HG02981 (cell line): Measurements from ENCODE around the gene TSLP.
A peak's percentile ranks its signal among the peaks of the same experiment; 100 is the strongest.

Source experiments
- ATAC-seq: cut with Tn5 transposase; IDR thresholded peaks from one replicate; pipeline ENCODE4 v1.9.1; 2021; ENCODE audit warnings: mild to moderate bottlenecking, moderate library complexity; ENCODE audit not compliant: unreplicated experiment

Gene TSLP

GRCh38 chr5:111071413-111071812 is at the start of gene TSLP:
TSS of gene TSLP (plus strand) at chr5:111071713. CDS start at chr5:111071891, 178 bp downstream.
- ATAC-seq: no peak

- ATAC-seq: no peak
Measured at GRCh38 chr5:111022301-111022700, 49.2 kb upstream of the TSLP start.

DNA sequence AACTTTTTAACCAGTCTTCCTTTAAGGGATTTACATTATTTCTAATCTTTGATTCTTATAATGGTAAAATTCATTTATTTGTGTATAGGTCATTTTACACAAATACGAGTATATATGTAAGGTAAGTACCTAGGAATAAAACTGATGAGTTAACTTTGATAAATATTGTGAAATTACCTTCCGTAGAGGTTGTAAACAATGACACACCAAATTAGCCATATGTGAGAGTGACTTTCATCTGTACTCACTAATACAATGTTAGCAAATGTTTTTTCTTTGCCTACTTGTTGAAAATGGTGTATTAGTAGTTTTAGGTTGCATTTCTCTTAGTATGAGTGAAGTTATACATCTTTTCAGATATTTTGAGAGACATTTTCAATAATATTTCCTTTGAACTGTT is 42.6 kb upstream of the TSLP start:
- no peak for ATAC-seq

DNA sequence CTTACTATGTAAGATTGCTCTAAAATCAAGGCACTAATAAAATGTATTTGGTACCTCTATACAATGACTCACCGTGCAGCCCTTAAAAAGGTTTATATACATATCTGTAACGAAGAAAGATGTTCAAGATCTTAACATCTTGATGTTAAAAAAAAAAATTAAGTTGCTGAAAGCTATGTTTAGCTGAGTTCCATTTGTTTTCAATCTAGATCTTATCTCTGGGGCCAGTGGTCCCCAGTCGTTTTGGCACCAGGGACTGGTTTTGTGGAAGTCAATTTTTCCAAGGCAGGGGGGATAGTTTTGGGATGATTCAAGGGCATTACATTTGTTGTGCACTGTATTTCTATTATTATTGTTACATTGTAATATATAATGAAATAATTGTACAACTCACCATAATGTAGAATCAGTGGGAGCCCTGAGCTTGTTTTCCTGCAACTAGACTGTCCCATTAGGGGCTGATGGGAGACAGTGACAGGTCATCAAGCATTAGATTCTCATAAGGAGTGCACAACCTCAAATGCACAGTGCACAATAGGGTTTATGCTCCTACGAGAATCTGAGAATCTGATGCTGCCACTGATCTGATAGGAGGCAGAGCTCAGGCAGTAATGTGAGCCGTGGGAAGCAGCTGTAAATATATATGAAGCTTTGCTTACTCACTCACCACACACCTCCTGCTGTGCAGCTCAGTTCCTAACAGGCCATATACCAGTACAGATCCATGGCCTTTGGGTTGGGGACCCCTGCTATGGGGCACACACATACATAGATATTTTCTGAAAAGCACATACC is 27.6 kb upstream of the TSLP start:
- no peak for ATAC-seq

GRCh38 chr5:111058064-111058463 is 13.4 kb upstream of the TSLP start:
- ATAC-seq: no peak

- no peak for ATAC-seq
Measured at GRCh38 chr5:111060169-111060568, 11.3 kb upstream of the TSLP start.

DNA sequence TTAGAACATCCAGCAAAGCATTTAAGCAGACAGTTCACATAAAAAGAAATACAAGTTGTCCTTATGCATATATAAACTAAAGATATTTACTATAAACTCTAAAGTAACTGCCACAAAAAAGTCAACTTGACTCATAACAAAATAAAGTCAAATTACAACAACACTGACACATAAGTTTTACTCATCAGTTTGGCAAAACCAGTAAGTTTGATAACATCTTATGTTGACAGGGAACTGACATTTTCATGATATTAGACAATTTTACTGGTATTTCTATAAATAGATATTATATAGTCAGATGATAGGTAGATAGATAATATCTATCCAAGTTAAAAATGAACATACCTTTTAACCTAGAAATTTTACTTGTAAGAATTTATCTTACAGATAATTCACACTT is 9.9 kb upstream of the TSLP start:
- ATAC-seq: no peak

- ATAC-seq: no peak
Measured at GRCh38 chr5:111063709-111064322, 7.7 kb upstream of the TSLP start.

GRCh38 chr5:111066261-111066938 is 5.1 kb upstream of the TSLP start:
- ATAC-seq: no peak

DNA sequence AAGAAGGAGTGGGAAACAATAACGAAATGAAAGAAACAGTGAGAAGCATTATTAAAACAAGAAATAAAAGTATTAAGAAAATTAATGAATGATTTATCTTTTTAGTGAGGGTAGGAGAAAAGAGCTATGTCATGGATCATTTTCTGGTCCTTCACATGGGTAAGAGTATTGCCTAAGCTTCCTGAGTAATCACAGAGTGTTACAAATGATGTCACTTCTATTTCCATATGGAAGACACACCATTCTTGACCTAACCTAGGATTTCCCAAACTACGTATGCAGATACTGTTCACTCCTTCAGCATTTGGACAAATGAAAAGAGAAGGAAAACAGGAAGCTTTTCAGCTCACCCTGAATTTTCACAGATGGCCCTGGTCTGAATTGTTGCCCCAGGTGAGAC is 3.3 kb upstream of the TSLP start:
- no peak for ATAC-seq

DNA sequence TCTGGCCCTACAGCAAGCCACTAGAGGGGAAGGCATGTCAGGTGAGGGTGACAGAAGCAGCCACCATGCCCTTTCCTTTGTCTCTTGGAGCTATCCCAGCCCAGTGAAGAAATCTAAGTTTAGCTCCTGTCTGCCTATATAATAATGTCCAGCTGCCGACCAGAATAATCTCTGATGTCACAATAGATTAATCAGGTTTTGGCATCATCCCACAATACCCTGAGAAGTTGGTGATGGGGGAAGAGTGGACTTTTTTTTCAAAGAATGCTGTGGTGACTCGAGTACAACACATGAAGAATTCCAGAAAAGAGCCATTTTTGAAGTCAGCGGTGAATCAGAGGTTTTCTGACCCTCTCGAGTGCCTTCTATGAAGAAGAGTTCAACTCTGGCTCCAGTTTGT is 1.7 kb upstream of the TSLP start:
- ATAC-seq: no peak

DNA sequence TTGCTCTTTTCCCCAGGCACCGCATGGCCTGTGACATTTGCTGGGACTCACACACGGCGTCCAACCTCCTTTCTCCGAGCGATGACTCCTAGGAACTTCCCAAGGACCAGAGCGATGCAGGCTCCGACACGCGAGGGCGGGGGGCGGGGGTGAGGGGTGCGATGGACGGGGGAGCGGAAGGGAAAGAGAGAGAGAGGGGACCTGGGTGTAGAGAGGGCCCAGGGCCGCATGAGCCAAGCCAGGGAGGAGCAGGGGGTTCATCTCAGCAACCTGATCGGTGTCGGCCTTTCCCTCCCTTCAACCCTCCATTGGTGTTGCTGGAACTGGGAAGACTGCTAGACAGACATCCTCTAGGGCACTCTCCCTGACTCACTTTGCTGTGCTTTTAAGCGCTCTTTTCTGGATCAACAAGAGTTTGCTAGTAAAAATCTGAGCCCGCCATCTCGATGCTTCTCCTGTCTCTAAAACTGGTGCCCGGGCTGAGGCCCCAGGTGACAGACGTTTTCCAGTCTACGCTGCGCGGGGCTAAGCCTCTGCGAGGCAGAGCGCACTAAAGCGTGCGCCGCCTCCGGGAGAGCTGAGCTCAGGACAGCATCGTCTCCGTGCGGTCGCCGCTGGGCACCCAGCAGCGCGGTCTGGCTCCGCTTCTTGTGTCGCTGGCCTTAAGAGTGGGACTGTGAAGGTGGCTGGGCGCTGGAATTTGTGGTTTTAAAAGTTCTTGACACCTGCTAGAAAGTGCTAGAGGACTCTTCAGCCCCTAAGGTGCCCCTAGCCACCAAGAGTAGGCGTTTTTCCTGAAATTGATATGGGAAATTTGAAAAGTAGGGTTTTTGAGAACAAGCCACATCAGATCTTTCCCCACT is 1.0 kb upstream of the TSLP start:
- no peak for ATAC-seq

- ATAC-seq: peak; percentile 59
Measured at GRCh38 chr5:111072949-111073682, 1.6 kb downstream of the TSLP start.

- ATAC-seq: no peak
Measured at GRCh38 chr5:111074244-111074643, 2.7 kb downstream of the TSLP start.

DNA sequence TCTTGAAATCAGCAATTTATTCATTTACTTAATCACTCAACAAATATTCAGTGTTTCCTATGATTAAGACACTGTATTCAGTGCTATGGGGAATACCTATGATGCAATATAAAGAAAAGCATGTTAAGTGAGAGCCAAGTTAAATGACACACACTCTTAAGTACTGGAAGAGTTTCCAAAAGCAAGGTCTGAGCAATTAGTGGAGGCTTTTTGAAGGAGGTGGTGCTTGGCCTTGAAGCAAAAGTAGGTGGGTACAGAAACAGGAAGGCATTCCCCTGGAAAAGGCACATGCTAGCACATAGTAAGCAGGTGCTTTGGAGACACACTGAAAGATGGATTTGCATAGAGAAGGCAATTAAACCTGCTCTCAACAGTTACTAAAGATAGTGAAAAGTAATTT is 4.0 kb downstream of the TSLP start:
- ATAC-seq: peak; percentile 32

GRCh38 chr5:111076091-111076490 is 4.6 kb downstream of the TSLP start:
- ATAC-seq: no peak

DNA sequence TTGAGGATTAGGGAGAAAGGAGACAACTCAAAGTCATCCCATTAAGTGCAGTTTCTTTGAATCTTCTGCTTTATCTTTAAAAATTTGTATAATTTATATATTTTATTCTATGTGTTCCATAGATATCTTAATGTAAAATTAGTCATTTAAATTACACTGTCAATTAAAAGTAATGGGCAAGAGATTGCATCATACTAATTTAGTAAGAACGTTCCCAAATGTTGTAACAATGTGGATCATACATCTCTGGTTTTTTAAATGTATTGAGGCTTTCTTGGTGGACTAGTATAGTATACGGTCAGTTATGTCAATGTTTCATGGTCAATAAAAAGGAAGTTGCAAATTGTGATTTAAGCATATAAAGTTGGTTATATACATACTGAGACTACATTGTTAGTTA is 6.2 kb downstream of the TSLP start:
- no peak for ATAC-seq

GRCh38 chr5:111079846-111080245 is 8.3 kb downstream of the TSLP start:
- ATAC-seq: no peak

- ATAC-seq: no peak
Measured at GRCh38 chr5:111083323-111083722, 11.8 kb downstream of the TSLP start.

- peak; percentile 92 for ATAC-seq
Measured at GRCh38 chr5:111092062-111092853, 20.7 kb downstream of the TSLP start, which contains the start of gene WDR36. TSS of gene WDR36 (plus strand) at chr5:111092348. CDS start at chr5:111092457, 109 bp downstream.
